ENCODE results near the gene CDH4. TPM values are rescaled to one million over a fixed set of nuclear protein-coding genes. Genes with fewer than 3 reads are reported as not detected.

CDH4 gene
- total RNA-seq, 1 experiment from 2014 or later: not detected

- H3K4me1 ChIP-seq (ENCODE audit: low read length): no peaks in the 10 kb centered on the region
- H3K79me2 ChIP-seq (ENCODE audit: low read length): no peaks in the 10 kb centered on the region
- H3K27me3 ChIP-seq (ENCODE audit: low read length): peaks cover 4% of the 10 kb centered on the region; the same call in 1 of the 2 replicates
- H3K9me2 ChIP-seq (replicated peaks; ENCODE audit: insufficient read depth, low read length): no peaks in the 10 kb centered on the region
- H3K36me3 ChIP-seq (ENCODE audit: insufficient read depth, low read length): no peaks in the 10 kb centered on the region
- H4K20me1 ChIP-seq (ENCODE audit: insufficient read depth, low read depth, low read length): no peaks in the 10 kb centered on the region
- peaks cover 10% of the 10 kb centered on the region; the same call in 1 of the 2 replicates for H3K9me3 ChIP-seq (ENCODE audit: low read length)
- no peak overlapping the region for H3K4me3 ChIP-seq (ENCODE audit: low read length)
- H3K27ac ChIP-seq (ENCODE audit: low read length): no peak overlapping the region
- no peak for DNase-seq
- H3K4me2 ChIP-seq (ENCODE audit: low read depth, low read length, poor library complexity, severe bottlenecking): no peak overlapping the region
- H3K9ac ChIP-seq (ENCODE audit: low read length): no peak overlapping the region
- no peak overlapping the region for H2AFZ ChIP-seq (ENCODE audit: low read length)
Measured at GRCh38 chr20:61240814-61241213, 11.2 kb upstream of the CDH4 start.

- H3K4me1 ChIP-seq (ENCODE audit: low read length): no peaks in the 10 kb centered on the region
- H3K4me3 ChIP-seq (ENCODE audit: low read length): no peak overlapping the region
- no peaks in the 10 kb centered on the region for H3K36me3 ChIP-seq (ENCODE audit: insufficient read depth, low read length)
- no peak for DNase-seq
- peaks cover 4% of the 10 kb centered on the region; the same call in 1 of the 2 replicates for H3K27me3 ChIP-seq (ENCODE audit: low read length)
- no peak overlapping the region for H2AFZ ChIP-seq (ENCODE audit: low read length)
- H4K20me1 ChIP-seq (ENCODE audit: insufficient read depth, low read depth, low read length): no peaks in the 10 kb centered on the region
- no peaks in the 10 kb centered on the region for H3K9me2 ChIP-seq (replicated peaks; ENCODE audit: insufficient read depth, low read length)
- peaks cover 10% of the 10 kb centered on the region; the same call in 1 of the 2 replicates for H3K9me3 ChIP-seq (ENCODE audit: low read length)
- H3K27ac ChIP-seq (ENCODE audit: low read length): no peak overlapping the region
- H3K4me2 ChIP-seq (ENCODE audit: low read depth, low read length, poor library complexity, severe bottlenecking): no peak overlapping the region
- H3K9ac ChIP-seq (ENCODE audit: low read length): no peak overlapping the region
- H3K79me2 ChIP-seq (ENCODE audit: low read length): no peaks in the 10 kb centered on the region
Measured at GRCh38 chr20:61244213-61244612, 7.8 kb upstream of the CDH4 start.

- Histone ChIP-seq H4K20me1 (ENCODE audit: insufficient read depth, low read depth, low read length) (no peaks in the 10 kb centered on the region), H3K4me3 (ENCODE audit: low read length) (no peak overlapping the region), H3K9me2 (replicated peaks; ENCODE audit: insufficient read depth, low read length) (no peaks in the 10 kb centered on the region), H3K27me3 (ENCODE audit: low read length) (peaks cover 1% of the 10 kb centered on the region; the same call in 1 of the 2 replicates), H3K4me2 (ENCODE audit: low read depth, low read length, poor library complexity, severe bottlenecking) (no peak overlapping the region), H3K36me3 (ENCODE audit: insufficient read depth, low read length) (no peaks in the 10 kb centered on the region), H3K4me1 (ENCODE audit: low read length) (no peaks in the 10 kb centered on the region), H3K9ac (ENCODE audit: low read length) (no peak overlapping the region), H3K9me3 (ENCODE audit: low read length) (peaks cover 2% of the 10 kb centered on the region; the same call in 1 of the 2 replicates), H2AFZ (ENCODE audit: low read length) (no peak overlapping the region), H3K79me2 (ENCODE audit: low read length) (no peaks in the 10 kb centered on the region), H3K27ac (ENCODE audit: low read length) (no peak overlapping the region)
- no peak for DNase-seq
Measured at GRCh38 chr20:61246269-61246668, 5.8 kb upstream of the CDH4 start.

GRCh38 chr20:61249626-61250025, 2.4 kb upstream of the CDH4 start:
- Histone ChIP-seq H3K36me3 (ENCODE audit: insufficient read depth, low read length) (no peaks in the 10 kb centered on the region), H3K27me3 (ENCODE audit: low read length) (no peaks in the 10 kb centered on the region), H3K4me1 (ENCODE audit: low read length) (no peaks in the 10 kb centered on the region), H3K4me2 (ENCODE audit: low read depth, low read length, poor library complexity, severe bottlenecking) (no peak overlapping the region), H3K27ac (ENCODE audit: low read length) (no peak overlapping the region), H4K20me1 (ENCODE audit: insufficient read depth, low read depth, low read length) (no peaks in the 10 kb centered on the region), H3K79me2 (ENCODE audit: low read length) (no peaks in the 10 kb centered on the region), H3K9me3 (ENCODE audit: low read length) (no peaks in the 10 kb centered on the region), H3K9ac (ENCODE audit: low read length) (no peak overlapping the region), H3K9me2 (replicated peaks; ENCODE audit: insufficient read depth, low read length) (no peaks in the 10 kb centered on the region), H2AFZ (ENCODE audit: low read length) (no peak overlapping the region), H3K4me3 (ENCODE audit: low read length) (no peak overlapping the region)
- DNase-seq: no peak

- no peak overlapping the region for H3K4me2 ChIP-seq (ENCODE audit: low read depth, low read length, poor library complexity, severe bottlenecking)
- no peak for DNase-seq
- no peaks in the 10 kb centered on the region for H4K20me1 ChIP-seq (ENCODE audit: insufficient read depth, low read depth, low read length)
- H3K36me3 ChIP-seq (ENCODE audit: insufficient read depth, low read length): no peaks in the 10 kb centered on the region
- no peak overlapping the region for H3K27ac ChIP-seq (ENCODE audit: low read length)
- no peaks in the 10 kb centered on the region for H3K9me3 ChIP-seq (ENCODE audit: low read length)
- no peak overlapping the region for H3K4me3 ChIP-seq (ENCODE audit: low read length)
- H3K9me2 ChIP-seq (replicated peaks; ENCODE audit: insufficient read depth, low read length): no peaks in the 10 kb centered on the region
- H3K79me2 ChIP-seq (ENCODE audit: low read length): no peaks in the 10 kb centered on the region
- H3K9ac ChIP-seq (ENCODE audit: low read length): no peak overlapping the region
- no peaks in the 10 kb centered on the region for H3K4me1 ChIP-seq (ENCODE audit: low read length)
- H3K27me3 ChIP-seq (ENCODE audit: low read length): no peaks in the 10 kb centered on the region
- H2AFZ ChIP-seq (ENCODE audit: low read length): no peak overlapping the region
Measured at GRCh38 chr20:61252601-61253263, 671 bp downstream of the CDH4 start.

GRCh38 chr20:61253264-61253639, 1.2 kb downstream of the CDH4 start:
- Histone ChIP-seq H4K20me1 (ENCODE audit: insufficient read depth, low read depth, low read length) (no peaks in the 10 kb centered on the region), H3K4me3 (ENCODE audit: low read length) (no peak overlapping the region), H2AFZ (ENCODE audit: low read length) (no peak overlapping the region), H3K9me2 (replicated peaks; ENCODE audit: insufficient read depth, low read length) (no peaks in the 10 kb centered on the region), H3K9ac (ENCODE audit: low read length) (no peak overlapping the region), H3K79me2 (ENCODE audit: low read length) (no peaks in the 10 kb centered on the region), H3K27me3 (ENCODE audit: low read length) (no peaks in the 10 kb centered on the region), H3K36me3 (ENCODE audit: insufficient read depth, low read length) (no peaks in the 10 kb centered on the region), H3K4me2 (ENCODE audit: low read depth, low read length, poor library complexity, severe bottlenecking) (no peak overlapping the region), H3K27ac (ENCODE audit: low read length) (no peak overlapping the region), H3K4me1 (ENCODE audit: low read length) (no peaks in the 10 kb centered on the region), H3K9me3 (ENCODE audit: low read length) (no peaks in the 10 kb centered on the region)
- no peak for DNase-seq

GRCh38 chr20:61253640-61254511, 1.8 kb downstream of the CDH4 start:
- no peak overlapping the region for H3K4me3 ChIP-seq (ENCODE audit: low read length)

GRCh38 chr20:61254881-61255626, 3.0 kb downstream of the CDH4 start:
- Histone ChIP-seq H3K4me2 (ENCODE audit: low read depth, low read length, poor library complexity, severe bottlenecking) (no peak overlapping the region), H2AFZ (ENCODE audit: low read length) (no peak overlapping the region)

More at GRCh38 chr20:61253640-61254511, 1.8 kb downstream of the CDH4 start:
- no peak overlapping the region for H3K9ac ChIP-seq (ENCODE audit: low read length)
- H3K4me1 ChIP-seq (ENCODE audit: low read length): no peaks in the 10 kb centered on the region
- H3K27ac ChIP-seq (ENCODE audit: low read length): no peak overlapping the region
- no peak overlapping the region for H2AFZ ChIP-seq (ENCODE audit: low read length)
- H3K36me3 ChIP-seq (ENCODE audit: insufficient read depth, low read length): no peaks in the 10 kb centered on the region
- no peak overlapping the region for H3K4me2 ChIP-seq (ENCODE audit: low read depth, low read length, poor library complexity, severe bottlenecking)
- H4K20me1 ChIP-seq (ENCODE audit: insufficient read depth, low read depth, low read length): no peaks in the 10 kb centered on the region
- no peak for DNase-seq
- H3K9me2 ChIP-seq (replicated peaks; ENCODE audit: insufficient read depth, low read length): no peaks in the 10 kb centered on the region
- H3K9me3 ChIP-seq (ENCODE audit: low read length): no peaks in the 10 kb centered on the region
- no peaks in the 10 kb centered on the region for H3K79me2 ChIP-seq (ENCODE audit: low read length)
- H3K27me3 ChIP-seq (ENCODE audit: low read length): no peaks in the 10 kb centered on the region

More at GRCh38 chr20:61254881-61255626, 3.0 kb downstream of the CDH4 start:
- Histone ChIP-seq H4K20me1 (ENCODE audit: insufficient read depth, low read depth, low read length) (no peaks in the 10 kb centered on the region), H3K36me3 (ENCODE audit: insufficient read depth, low read length) (no peaks in the 10 kb centered on the region), H3K79me2 (ENCODE audit: low read length) (no peaks in the 10 kb centered on the region), H3K27me3 (ENCODE audit: low read length) (no peaks in the 10 kb centered on the region), H3K9ac (ENCODE audit: low read length) (no peak overlapping the region), H3K4me3 (ENCODE audit: low read length) (no peak overlapping the region), H3K4me1 (ENCODE audit: low read length) (no peaks in the 10 kb centered on the region), H3K27ac (ENCODE audit: low read length) (no peak overlapping the region), H3K9me3 (ENCODE audit: low read length) (no peaks in the 10 kb centered on the region), H3K9me2 (replicated peaks; ENCODE audit: insufficient read depth, low read length) (no peaks in the 10 kb centered on the region)
- DNase-seq: no peak

All from Karpas-422 (cell line).